K562 (cell line): ENCODE measurements around the gene KRT33B. TPM values are rescaled to one million over a fixed set of nuclear protein-coding genes. Genes with fewer than 3 reads are reported as not detected.
A peak's percentile ranks its signal among the peaks of the same experiment; 100 is the strongest.

ENCODE experiments used
- CCAR2 ChIP-seq: fragments of 200-400 bp; formaldehyde crosslinking; IDR thresholded peaks from 2 replicates; pipeline ENCODE4 v1.6.1; 2017; ENCODE audit warnings: mild to moderate bottlenecking, low read depth, low read length
- RBM14 ChIP-seq: fragments of 200-400 bp; formaldehyde crosslinking; IDR thresholded peaks from 2 replicates; pipeline ENCODE4 v1.6.1; 2018; ENCODE audit warnings: low read depth, mild to moderate bottlenecking, low read length, moderate library complexity, borderline replicate concordance; ENCODE audit not compliant: insufficient read depth
- SRF ChIP-seq, 2 experiments: fragments of 250-450, 450-650 bp in 1 of 2; sonication (Bioruptor Pico) in 1 of 2; sonication (generic) in 1 of 2; formaldehyde crosslinking; IDR thresholded peaks; 2 replicates each; pipeline versions ENCODE4 v1.5.0 to v1.5.1; 2020 to 2022; ENCODE audit warnings: mild to moderate bottlenecking in 1 of 2, missing genetic modification reagents in 1 of 2
- ZFP1 ChIP-seq: fragments of 450-650 bp; formaldehyde crosslinking; IDR thresholded peaks from 2 replicates; pipeline ENCODE4 v1.4.0; 2020; ENCODE audit warnings: mild to moderate bottlenecking, mixed read lengths
- ZNF12 ChIP-seq: sonication (generic); formaldehyde crosslinking; IDR thresholded peaks from 2 replicates; pipeline ENCODE4 v1.4.0; 2020; ENCODE audit warnings: mild to moderate bottlenecking, missing genetic modification reagents
- ZNF766 ChIP-seq: fragments of 200-800 bp; sonication (Bioruptor generic); conservative IDR thresholded peaks from 2 replicates; pipeline ENCODE4 v1.6.1; 2016; ENCODE audit warnings: missing genetic modification characterization, missing compliant biosample characterization
- polyA plus RNA-seq, 8 experiments: library from polyadenylated mRNA; depleted of rRNA in 4 of 8; stranded (reverse) in 5 of 8; unstranded in 3 of 8; fragments of >200 nt; fragmentation: Nextera tagmentation in 2 of 8; fragmentation: Illumina TruSeq in 1 of 8; extraction: Ambion mirVana in 2 of 8; extraction: Trizol in 1 of 8; gene quantifications; 2 replicates each; pipeline versions ENCODE4 v1.2.1 to v1.2.3, GENCODE V29; 2011 to 2014; ENCODE audit warnings: inconsistent platforms in 1 of 8, missing spikeins in 1 of 8
- total RNA-seq, 7 experiments: library from RNA; depleted of rRNA in 6 of 7; stranded (reverse); fragments of >200 nt in 6 of 7; fragmentation: Illumina TruSeq in 2 of 7; extraction: Trizol in 2 of 7; gene quantifications; 2 replicates each; pipeline versions ENCODE4 v1.2.1 to v1.2.3, GENCODE V29; 2011 to 2021; ENCODE audit warnings: low replicate concordance in 1 of 7
- TF ChIP-seq, protein P1 (sequence below), 2 experiments: fragments of 450-650 bp; IDR thresholded peaks; 2 replicates each; pipeline ENCODE4 v1.6.1; 2016
- TF ChIP-seq, protein P2 (sequence below): fragments of 250-450 bp; sonication (Bioruptor Pico); IDR thresholded peaks from 2 replicates; pipeline ENCODE4 v1.8.0; 2022; ENCODE audit warnings: inconsistent platforms
- TF ChIP-seq, protein P3 (sequence below): sonication (generic); formaldehyde crosslinking; IDR thresholded peaks from 2 replicates; pipeline ENCODE4 v1.8.1; 2023; ENCODE audit warnings: mild to moderate bottlenecking, missing genetic modification reagents

Gene KRT33B
- total and polyA plus RNA-seq, 9 of the 15 experiments (the other 6 are each of a cell fraction or from before 2014, with no cell fraction given), result not detected

DNA sequence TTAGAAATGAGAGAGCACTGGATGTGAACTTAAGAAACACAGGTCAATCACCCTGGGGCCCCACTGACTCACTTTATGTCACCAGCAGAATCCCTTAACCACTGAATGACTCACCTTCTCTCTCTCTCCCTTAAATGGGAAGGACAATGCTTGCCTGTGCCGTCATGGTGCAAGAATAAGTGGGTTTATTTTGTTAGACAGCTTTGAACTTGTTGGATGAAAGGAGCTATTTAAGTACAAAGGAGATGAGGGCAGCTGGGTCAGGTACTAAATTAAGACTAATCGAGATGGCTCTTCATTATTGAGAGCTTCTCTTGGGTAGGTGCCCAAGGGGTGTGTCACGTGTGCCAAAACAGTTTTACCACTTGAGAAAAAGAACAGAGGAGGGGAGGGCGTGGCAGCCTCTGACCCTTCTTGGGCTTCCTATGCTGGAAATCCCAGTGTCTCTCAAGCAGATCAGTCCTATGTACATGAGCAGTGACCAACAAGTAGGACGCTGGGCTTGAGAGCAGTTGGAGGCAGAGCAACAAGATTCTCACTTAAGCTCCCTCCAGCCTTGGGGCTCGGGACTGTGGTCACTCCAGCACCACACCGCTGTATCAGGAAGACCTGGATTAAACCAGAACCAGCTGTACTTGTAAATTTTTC, 34.5 kb upstream of the KRT33B start (continued):
- TF ChIP-seq, protein P1, sequence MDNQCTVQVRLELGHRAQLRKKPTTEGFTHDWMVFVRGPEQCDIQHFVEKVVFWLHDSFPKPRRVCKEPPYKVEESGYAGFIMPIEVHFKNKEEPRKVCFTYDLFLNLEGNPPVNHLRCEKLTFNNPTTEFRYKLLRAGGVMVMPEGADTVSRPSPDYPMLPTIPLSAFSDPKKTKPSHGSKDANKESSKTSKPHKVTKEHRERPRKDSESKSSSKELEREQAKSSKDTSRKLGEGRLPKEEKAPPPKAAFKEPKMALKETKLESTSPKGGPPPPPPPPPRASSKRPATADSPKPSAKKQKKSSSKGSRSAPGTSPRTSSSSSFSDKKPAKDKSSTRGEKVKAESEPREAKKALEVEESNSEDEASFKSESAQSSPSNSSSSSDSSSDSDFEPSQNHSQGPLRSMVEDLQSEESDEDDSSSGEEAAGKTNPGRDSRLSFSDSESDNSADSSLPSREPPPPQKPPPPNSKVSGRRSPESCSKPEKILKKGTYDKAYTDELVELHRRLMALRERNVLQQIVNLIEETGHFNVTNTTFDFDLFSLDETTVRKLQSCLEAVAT (IDR thresholded peaks at IDR 0.05), result no peak
- TF ChIP-seq SRF (CRISPR knock-in tag; IDR thresholded peaks at IDR 0.05), result peak in 1 of 2 experiments; percentile 36; a peak in 1 of 4 replicates
- no peak for TF ChIP-seq RBM14
- no peak for TF ChIP-seq CCAR2
- 0 out of 2 replicates have a peak, but pooled peaks have one; percentile 30 for TF ChIP-seq ZNF766 (CRISPR knock-in tag)
- TF ChIP-seq, protein P2, sequence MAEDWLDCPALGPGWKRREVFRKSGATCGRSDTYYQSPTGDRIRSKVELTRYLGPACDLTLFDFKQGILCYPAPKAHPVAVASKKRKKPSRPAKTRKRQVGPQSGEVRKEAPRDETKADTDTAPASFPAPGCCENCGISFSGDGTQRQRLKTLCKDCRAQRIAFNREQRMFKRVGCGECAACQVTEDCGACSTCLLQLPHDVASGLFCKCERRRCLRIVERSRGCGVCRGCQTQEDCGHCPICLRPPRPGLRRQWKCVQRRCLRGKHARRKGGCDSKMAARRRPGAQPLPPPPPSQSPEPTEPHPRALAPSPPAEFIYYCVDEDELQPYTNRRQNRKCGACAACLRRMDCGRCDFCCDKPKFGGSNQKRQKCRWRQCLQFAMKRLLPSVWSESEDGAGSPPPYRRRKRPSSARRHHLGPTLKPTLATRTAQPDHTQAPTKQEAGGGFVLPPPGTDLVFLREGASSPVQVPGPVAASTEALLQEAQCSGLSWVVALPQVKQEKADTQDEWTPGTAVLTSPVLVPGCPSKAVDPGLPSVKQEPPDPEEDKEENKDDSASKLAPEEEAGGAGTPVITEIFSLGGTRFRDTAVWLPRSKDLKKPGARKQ, result no peak
- no peak for TF ChIP-seq ZNF12 (CRISPR knock-in tag)
- TF ChIP-seq ZFP1 (CRISPR knock-in tag), result no peak
- TF ChIP-seq, protein P3, sequence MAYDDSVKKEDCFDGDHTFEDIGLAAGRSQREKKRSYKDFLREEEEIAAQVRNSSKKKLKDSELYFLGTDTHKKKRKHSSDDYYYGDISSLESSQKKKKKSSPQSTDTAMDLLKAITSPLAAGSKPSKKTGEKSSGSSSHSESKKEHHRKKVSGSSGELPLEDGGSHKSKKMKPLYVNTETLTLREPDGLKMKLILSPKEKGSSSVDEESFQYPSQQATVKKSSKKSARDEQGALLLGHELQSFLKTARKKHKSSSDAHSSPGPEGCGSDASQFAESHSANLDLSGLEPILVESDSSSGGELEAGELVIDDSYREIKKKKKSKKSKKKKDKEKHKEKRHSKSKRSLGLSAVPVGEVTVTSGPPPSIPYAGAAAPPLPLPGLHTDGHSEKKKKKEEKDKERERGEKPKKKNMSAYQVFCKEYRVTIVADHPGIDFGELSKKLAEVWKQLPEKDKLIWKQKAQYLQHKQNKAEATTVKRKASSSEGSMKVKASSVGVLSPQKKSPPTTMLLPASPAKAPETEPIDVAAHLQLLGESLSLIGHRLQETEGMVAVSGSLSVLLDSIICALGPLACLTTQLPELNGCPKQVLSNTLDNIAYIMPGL (CRISPR knock-in tag), result no peak
